Endothelial cell of umbilical vein (primary cell): Measurements from ENCODE around the gene CCDC188. TPM values are rescaled to one million over a fixed set of nuclear protein-coding genes. Genes with fewer than 3 reads are reported as not detected.
"Not testable (repeated sequence)": the region's sequence is repeated elsewhere in the genome, so short reads cannot be mapped to it uniquely, and the experiment has no call there.

Experiments
- BruUV-seq: library from RNA; stranded (reverse); fragments of 400-500 nt; replicated peaks from 2 replicates; lab custom pipeline; 2021; lab: Mats Ljungman, UMichigan
- CTCF ChIA-PET: fragments of 300-600, 350-600 bp; sonication (Branson Sonifier 250); formaldehyde crosslinking; loops from one replicate; lab custom pipeline; 2021; ENCODE audit warnings: antibody characterized with exemption, inconsistent platforms; lab: Charles Lee
- POLR2A ChIA-PET: fragments of 300-600, 350-600 bp; sonication (Branson Sonifier 250); formaldehyde crosslinking; loops from one replicate; lab custom pipeline; 2021; ENCODE audit warnings: antibody characterized with exemption, inconsistent platforms; lab: Charles Lee
- DNase-seq: peaks from one replicate; pipeline ENCODE4 v3.0.0-alpha.2; 2011; ENCODE audit warnings: low read depth, low spot score
- FAIRE-seq: peaks from 2 replicates; lab custom pipeline; 2011; peaks lifted over from hg19 to GRCh38; lab: Jason Lieb, UNC
- H2AFZ ChIP-seq: 2 replicates; pipeline ENCODE4 v1.6.0; 2012; ENCODE audit warnings: low read depth, low read length, control low read depth, inconsistent platforms
- H3K27ac ChIP-seq: 2 replicates; pipeline ENCODE4 v1.5.1; 2011; ENCODE audit warnings: low read depth, mild to moderate bottlenecking, control low read depth, low read length, moderate library complexity; ENCODE audit not compliant: insufficient read depth
- H3K27me3 ChIP-seq, 2 experiments: 2 replicates each; pipeline versions ENCODE4 v1.6.0 to v1.6.1; 2011; ENCODE audit warnings: low read length in 2 of 2, mixed read lengths in 1 of 2; ENCODE audit not compliant: control insufficient read depth in 2 of 2, insufficient read depth in 2 of 2
- H3K36me3 ChIP-seq, 2 experiments: 2 replicates in 1 of 2; 3 replicates in 1 of 2; pipeline ENCODE4 v1.5.1; 2011; ENCODE audit warnings: low read length in 2 of 2, mild to moderate bottlenecking in 1 of 2, moderate library complexity in 1 of 2; ENCODE audit not compliant: control insufficient read depth in 2 of 2, insufficient read depth in 2 of 2; ENCODE audit errors: extremely low read depth in 1 of 2
- H3K4me1 ChIP-seq: 3 replicates; pipeline ENCODE4 v1.5.1; 2011; ENCODE audit warnings: mild to moderate bottlenecking, low read length; ENCODE audit not compliant: control insufficient read depth, insufficient read depth; ENCODE audit errors: extremely low read depth
- H3K4me2 ChIP-seq: 2 replicates; pipeline ENCODE4 v1.6.1; 2011; ENCODE audit warnings: low read length, control low read depth, mixed read lengths; ENCODE audit not compliant: insufficient read depth
- H3K4me3 ChIP-seq, 3 experiments: fragments of 200-600 bp in 1 of 3; sonication (generic), shearing (Covaris generic) in 1 of 3; replicated peaks in 1 of 3; 2 replicates each; pipeline ENCODE4 v1.5.1; 2011 to 2016; ENCODE audit warnings: control low read depth in 3 of 3, low read length in 3 of 3, mild to moderate bottlenecking in 2 of 3, inconsistent platforms in 1 of 3, low read depth in 1 of 3, moderate library complexity in 1 of 3; ENCODE audit not compliant: insufficient read depth in 1 of 3
- H3K79me2 ChIP-seq: 2 replicates; pipeline ENCODE4 v1.6.0; 2012; ENCODE audit warnings: low read length, inconsistent platforms; ENCODE audit not compliant: control insufficient read depth, insufficient read depth
- H3K9ac ChIP-seq: replicated peaks from 2 replicates; pipeline ENCODE3; 2011; ENCODE audit warnings: low read length, control low read depth; ENCODE audit not compliant: insufficient read depth; ENCODE audit errors: extremely low read depth
- H3K9me1 ChIP-seq: replicated peaks from 3 replicates; pipeline ENCODE4 v1.6.0; 2011; ENCODE audit warnings: mild to moderate bottlenecking, low read length; ENCODE audit not compliant: control insufficient read depth, insufficient read depth; ENCODE audit errors: extremely low read depth
- H3K9me3 ChIP-seq: replicated peaks from 2 replicates; pipeline ENCODE4 v1.5.1; 2012; ENCODE audit warnings: low read length, inconsistent platforms; ENCODE audit not compliant: control insufficient read depth, insufficient read depth
- H4K20me1 ChIP-seq: replicated peaks from 2 replicates; pipeline ENCODE3; 2011; ENCODE audit warnings: mild to moderate bottlenecking, low read length; ENCODE audit not compliant: control insufficient read depth, insufficient read depth; ENCODE audit errors: extremely low read depth
- EZH2 ChIP-seq: IDR thresholded peaks from 2 replicates; pipeline ENCODE4 v1.6.1; 2012; ENCODE audit warnings: borderline replicate concordance, low read depth, mild to moderate bottlenecking, moderate library complexity, low read length, inconsistent platforms; ENCODE audit not compliant: severe bottlenecking
- FOS ChIP-seq: IDR thresholded peaks from 2 replicates; pipeline ENCODE4 v1.6.1; 2011; ENCODE audit warnings: mild to moderate bottlenecking, low read length, moderate library complexity, borderline replicate concordance; ENCODE audit not compliant: insufficient read depth
- GATA2 ChIP-seq: IDR thresholded peaks from 2 replicates; pipeline ENCODE4 v1.7.0; 2011; ENCODE audit warnings: low read depth, mild to moderate bottlenecking, moderate library complexity, mixed read lengths, low read length; ENCODE audit not compliant: insufficient read length, insufficient read depth
- JUN ChIP-seq: IDR thresholded peaks from 2 replicates; pipeline ENCODE4 v1.6.1; 2011; ENCODE audit warnings: borderline replicate concordance, low read depth; ENCODE audit not compliant: insufficient read length, insufficient read depth
- MYC ChIP-seq: IDR thresholded peaks from one replicate; pipeline ENCODE4 v1.6.1; 2011; ENCODE audit warnings: mild to moderate bottlenecking, low read depth, low read length
- POLR2A ChIP-seq: IDR thresholded peaks from 2 replicates; pipeline ENCODE4 v1.6.1; 2012; ENCODE audit warnings: low read depth, mild to moderate bottlenecking, control low read depth, low read length
- POLR2AphosphoS5 ChIP-seq: IDR thresholded peaks from 2 replicates; pipeline ENCODE4 v1.6.1; 2012; ENCODE audit warnings: low read depth, mild to moderate bottlenecking, control low read depth, low read length, moderate library complexity; ENCODE audit not compliant: insufficient read depth
- dilution Hi-C: fragments of 300-500 bp; cut with MboI; formaldehyde crosslinking; loops from one replicate; pipeline ENCODE4 v1.15.0; 2019; ENCODE audit warnings: low sequenced_read_pairs; ENCODE audit not compliant: extremely low pct_ligation_motif_present
- intact Hi-C: fragments of 100-400 bp; cut with micrococcal nuclease; formaldehyde crosslinking; loops from one replicate; pipeline ENCODE4 v1.10.0; 2022
- polyA plus RNA-seq, 4 experiments: library from polyadenylated mRNA; depleted of rRNA in 3 of 4; stranded (reverse) in 3 of 4; unstranded in 1 of 4; fragments of >200 nt; gene quantifications; 2 replicates each; pipeline versions ENCODE4 v1.2.1 to v1.2.3, GENCODE V29; 2011 to 2012; ENCODE audit warnings: missing spikeins in 1 of 4
- total RNA-seq: library from RNA; stranded (reverse); gene quantifications from 2 replicates; pipeline ENCODE4 v1.2.3, GENCODE V29; 2021
- TF ChIP-seq, protein P1 (sequence below): IDR thresholded peaks from 2 replicates; pipeline ENCODE4 v1.6.1; 2011; ENCODE audit not compliant: insufficient read depth, insufficient read length
- TF ChIP-seq, protein P2 (sequence below), 2 donors: IDR thresholded peaks; 1 replicate in 1 of 2; 2 replicates in 1 of 2; pipeline ENCODE4 v1.5.1; 2011; ENCODE audit warnings: low read length in 2 of 2, mild to moderate bottlenecking in 2 of 2, moderate library complexity in 2 of 2, control low read depth in 1 of 2, inconsistent platforms in 1 of 2, low read depth in 1 of 2; ENCODE audit not compliant: insufficient read depth in 1 of 2; ENCODE audit errors: extremely low read depth in 1 of 2

CCDC188 gene
- total and polyA plus RNA-seq, 2 donors (not counting 3 experiments of a cell fraction or from before 2014, with no cell fraction given), result 9.4 to 9.8 TPM

DNA sequence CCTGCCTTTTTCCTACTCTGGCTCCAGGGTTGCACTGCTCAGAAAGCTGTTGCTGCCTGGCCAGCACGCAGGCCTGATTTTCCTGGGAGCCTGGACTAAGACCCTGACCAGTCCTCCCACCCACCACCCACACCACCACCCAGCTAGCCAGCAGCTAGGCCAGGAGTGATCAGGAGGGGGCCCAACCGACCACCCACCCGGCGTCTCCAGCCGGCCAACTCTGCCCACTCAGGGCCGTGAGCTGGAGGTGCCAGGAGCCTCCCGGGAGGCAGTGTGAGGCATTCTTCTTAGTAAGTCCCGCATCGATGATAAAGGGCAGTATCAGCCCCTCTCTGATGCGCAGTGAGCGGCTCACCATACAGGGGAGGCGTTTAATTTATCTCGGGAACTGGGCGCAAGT, 8.7 kb upstream of the CCDC188 start:
- H3K9me1 ChIP-seq, BruUV-seq, DNase-seq, H3K79me2 ChIP-seq, H3K4me3 ChIP-seq, H3K4me1 ChIP-seq, H3K9me3 ChIP-seq, FAIRE-seq, H3K36me3 ChIP-seq, dilution Hi-C loops, H2AFZ ChIP-seq, H3K4me2 ChIP-seq, H3K9ac ChIP-seq, H4K20me1 ChIP-seq, H3K27me3 ChIP-seq, H3K27ac ChIP-seq: not testable (repeated sequence)
- CTCF ChIA-PET, result interaction anchor here (0.6 to 1.9 kb wide), 5 partner anchors 68 to 366 kb away, joined by 3 to 7 read pairs (median 3); no protein-coding TSS in a partner anchor
- POLR2A ChIA-PET, result interaction anchor here (0.6 kb wide), 1 partner anchor 32 kb away, joined by 3 read pairs; no protein-coding TSS in a partner anchor
- intact Hi-C loops, result loop anchor here (5.0 kb wide), 2 partner anchors 48 to 298 kb away; no protein-coding TSS in a partner anchor

DNA sequence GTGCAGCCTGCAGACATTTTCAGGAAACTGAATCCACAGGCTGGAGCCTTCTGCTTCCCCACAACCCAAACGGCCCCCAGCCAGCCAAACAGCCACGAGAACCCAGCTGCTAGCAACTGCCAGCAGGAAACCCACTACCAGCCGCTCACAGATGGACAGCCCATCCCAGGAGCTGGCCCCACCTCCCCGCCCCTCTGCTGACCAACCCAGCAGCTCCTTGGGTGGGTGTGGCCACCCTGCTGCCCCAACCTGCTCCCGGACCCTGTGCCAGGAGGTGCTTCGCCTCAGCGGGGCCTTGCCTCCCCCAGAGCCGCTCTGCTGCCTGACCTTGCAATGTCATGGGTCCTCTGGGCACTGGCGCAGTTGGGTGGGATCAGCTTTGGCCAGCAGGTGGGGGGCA, 8.2 kb upstream of the CCDC188 start:
- H3K4me1 ChIP-seq, result peaks cover 5% of the 10 kb centered on the region
- intact Hi-C loops, result loop anchor here (5.0 kb wide), 2 partner anchors 48 to 298 kb away; no protein-coding TSS in a partner anchor
- BruUV-seq, result no TSS peak

More for the DNA sequence above, 8.2 kb upstream of the CCDC188 start:
- Histone ChIP-seq H3K36me3 (no peaks in the 10 kb centered on the region), H2AFZ (no peak overlapping the region), H3K27me3 (no peaks in the 10 kb centered on the region), H3K9me1 (no peaks in the 10 kb centered on the region), H3K9ac (no peak overlapping the region), H3K4me2 (no peak overlapping the region), H3K79me2 (no peaks in the 10 kb centered on the region), H4K20me1 (no peaks in the 10 kb centered on the region), H3K4me3 (no peak overlapping the region), H3K9me3 (no peaks in the 10 kb centered on the region), H3K27ac (no peak overlapping the region)
- CTCF ChIA-PET, result interaction anchor here (1.1 to 1.9 kb wide), 3 partner anchors 68 to 125 kb away, joined by 3 to 7 read pairs (median 6); no protein-coding TSS in a partner anchor
- TF ChIP-seq, protein P1, sequence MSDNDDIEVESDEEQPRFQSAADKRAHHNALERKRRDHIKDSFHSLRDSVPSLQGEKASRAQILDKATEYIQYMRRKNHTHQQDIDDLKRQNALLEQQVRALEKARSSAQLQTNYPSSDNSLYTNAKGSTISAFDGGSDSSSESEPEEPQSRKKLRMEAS, result no peak
- TF ChIP-seq POLR2A (no peak), JUN (no peak), FOS (no peak), MYC (no peak), EZH2 (no peak), POLR2AphosphoS5 (no peak), GATA2 (no peak)
- TF ChIP-seq, protein P2, sequence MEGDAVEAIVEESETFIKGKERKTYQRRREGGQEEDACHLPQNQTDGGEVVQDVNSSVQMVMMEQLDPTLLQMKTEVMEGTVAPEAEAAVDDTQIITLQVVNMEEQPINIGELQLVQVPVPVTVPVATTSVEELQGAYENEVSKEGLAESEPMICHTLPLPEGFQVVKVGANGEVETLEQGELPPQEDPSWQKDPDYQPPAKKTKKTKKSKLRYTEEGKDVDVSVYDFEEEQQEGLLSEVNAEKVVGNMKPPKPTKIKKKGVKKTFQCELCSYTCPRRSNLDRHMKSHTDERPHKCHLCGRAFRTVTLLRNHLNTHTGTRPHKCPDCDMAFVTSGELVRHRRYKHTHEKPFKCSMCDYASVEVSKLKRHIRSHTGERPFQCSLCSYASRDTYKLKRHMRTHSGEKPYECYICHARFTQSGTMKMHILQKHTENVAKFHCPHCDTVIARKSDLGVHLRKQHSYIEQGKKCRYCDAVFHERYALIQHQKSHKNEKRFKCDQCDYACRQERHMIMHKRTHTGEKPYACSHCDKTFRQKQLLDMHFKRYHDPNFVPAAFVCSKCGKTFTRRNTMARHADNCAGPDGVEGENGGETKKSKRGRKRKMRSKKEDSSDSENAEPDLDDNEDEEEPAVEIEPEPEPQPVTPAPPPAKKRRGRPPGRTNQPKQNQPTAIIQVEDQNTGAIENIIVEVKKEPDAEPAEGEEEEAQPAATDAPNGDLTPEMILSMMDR (IDR thresholded peaks at IDR 0.05; ENCODE audit: extremely low read depth in 1 of 2, insufficient read depth in 1 of 2, low read depth in 1 of 2, low read length in 2 of 2), result no peak
- dilution Hi-C loops, result no loop called here
- no peak for FAIRE-seq
- POLR2A ChIA-PET, result no interaction called here
- no peak for DNase-seq
